ENCODE data around the gene ALB. TPM values are rescaled to one million over a fixed set of nuclear protein-coding genes. Genes with fewer than 3 reads are reported as not detected.

Gene ALB
- total and polyA plus RNA-seq, 2 donors (not counting 1 experiment from before 2014, with no cell fraction given), result 0.03 TPM; not detected in 1

DNA sequence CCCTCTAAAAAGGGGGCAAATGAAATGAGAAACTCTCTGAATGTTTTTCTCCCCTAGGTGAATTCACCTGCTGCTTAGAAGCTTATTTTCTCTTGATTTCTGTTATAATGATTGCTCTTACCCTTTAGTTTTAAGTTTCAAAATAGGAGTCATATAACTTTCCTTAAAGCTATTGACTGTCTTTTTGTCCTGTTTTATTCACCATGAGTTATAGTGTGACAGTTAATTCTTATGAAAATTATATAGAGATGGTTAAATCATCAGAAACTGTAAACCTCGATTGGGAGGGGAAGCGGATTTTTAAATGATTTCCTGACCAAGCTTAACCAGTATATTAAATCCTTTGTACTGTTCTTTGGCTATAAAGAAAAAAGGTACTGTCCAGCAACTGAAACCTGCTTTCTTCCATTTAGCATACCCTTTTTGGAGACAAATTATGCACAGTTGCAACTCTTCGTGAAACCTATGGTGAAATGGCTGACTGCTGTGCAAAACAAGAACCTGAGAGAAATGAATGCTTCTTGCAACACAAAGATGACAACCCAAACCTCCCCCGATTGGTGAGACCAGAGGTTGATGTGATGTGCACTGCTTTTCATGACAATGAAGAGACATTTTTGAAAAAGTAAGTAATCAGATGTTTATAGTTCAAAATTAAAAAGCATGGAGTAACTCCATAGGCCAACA, 4.2 kb downstream of the ALB start:
- Histone ChIP-seq H3K79me2 (ENCODE audit: control insufficient read depth, insufficient read depth, low read length) (no peaks in the 10 kb centered on the region), H3K27me3 (ENCODE audit: control insufficient read depth, insufficient read depth, low read length) (no peaks in the 10 kb centered on the region), H3K36me3 (ENCODE audit: control insufficient read depth, insufficient read depth, low read length) (no peaks in the 10 kb centered on the region), H3K27ac (ENCODE audit: insufficient read depth, low read length) (no peak overlapping the region), H3K9ac (ENCODE audit: insufficient read depth, low read length) (no peak overlapping the region), H3K4me1 (ENCODE audit: control insufficient read depth, extremely low read depth, insufficient read depth, low read length) (no peaks in the 10 kb centered on the region), H3K4me2 (ENCODE audit: extremely low read depth, insufficient read depth, low read length) (no peak overlapping the region), H3K9me3 (ENCODE audit: control insufficient read depth, insufficient read depth, low read depth, low read length) (no peaks in the 10 kb centered on the region), H4K20me1 (ENCODE audit: control insufficient read depth, extremely low read depth, insufficient read depth, low read length) (no peaks in the 10 kb centered on the region), H2AFZ (ENCODE audit: low read length) (no peak overlapping the region), H3K4me3 (replicated peaks in 1 of 4; ENCODE audit: control extremely low read depth in 1 of 4, insufficient read depth in 1 of 4, low read depth in 3 of 4, low read length in 4 of 4) (no peak overlapping the region)
- no peak for DNase-seq (ENCODE audit: low read depth in 2 of 2)
- TF ChIP-seq, protein P1, sequence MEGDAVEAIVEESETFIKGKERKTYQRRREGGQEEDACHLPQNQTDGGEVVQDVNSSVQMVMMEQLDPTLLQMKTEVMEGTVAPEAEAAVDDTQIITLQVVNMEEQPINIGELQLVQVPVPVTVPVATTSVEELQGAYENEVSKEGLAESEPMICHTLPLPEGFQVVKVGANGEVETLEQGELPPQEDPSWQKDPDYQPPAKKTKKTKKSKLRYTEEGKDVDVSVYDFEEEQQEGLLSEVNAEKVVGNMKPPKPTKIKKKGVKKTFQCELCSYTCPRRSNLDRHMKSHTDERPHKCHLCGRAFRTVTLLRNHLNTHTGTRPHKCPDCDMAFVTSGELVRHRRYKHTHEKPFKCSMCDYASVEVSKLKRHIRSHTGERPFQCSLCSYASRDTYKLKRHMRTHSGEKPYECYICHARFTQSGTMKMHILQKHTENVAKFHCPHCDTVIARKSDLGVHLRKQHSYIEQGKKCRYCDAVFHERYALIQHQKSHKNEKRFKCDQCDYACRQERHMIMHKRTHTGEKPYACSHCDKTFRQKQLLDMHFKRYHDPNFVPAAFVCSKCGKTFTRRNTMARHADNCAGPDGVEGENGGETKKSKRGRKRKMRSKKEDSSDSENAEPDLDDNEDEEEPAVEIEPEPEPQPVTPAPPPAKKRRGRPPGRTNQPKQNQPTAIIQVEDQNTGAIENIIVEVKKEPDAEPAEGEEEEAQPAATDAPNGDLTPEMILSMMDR (conservative IDR thresholded peaks at IDR 0.05 in 1 of 2, IDR thresholded peaks at IDR 0.05 in 1 of 2; ENCODE audit: low read depth in 1 of 2, low read length in 2 of 2), result no peak
- no peak for TF ChIP-seq EZH2 (IDR thresholded peaks at IDR 0.05; ENCODE audit: low read length, missing control alignments)

DNA sequence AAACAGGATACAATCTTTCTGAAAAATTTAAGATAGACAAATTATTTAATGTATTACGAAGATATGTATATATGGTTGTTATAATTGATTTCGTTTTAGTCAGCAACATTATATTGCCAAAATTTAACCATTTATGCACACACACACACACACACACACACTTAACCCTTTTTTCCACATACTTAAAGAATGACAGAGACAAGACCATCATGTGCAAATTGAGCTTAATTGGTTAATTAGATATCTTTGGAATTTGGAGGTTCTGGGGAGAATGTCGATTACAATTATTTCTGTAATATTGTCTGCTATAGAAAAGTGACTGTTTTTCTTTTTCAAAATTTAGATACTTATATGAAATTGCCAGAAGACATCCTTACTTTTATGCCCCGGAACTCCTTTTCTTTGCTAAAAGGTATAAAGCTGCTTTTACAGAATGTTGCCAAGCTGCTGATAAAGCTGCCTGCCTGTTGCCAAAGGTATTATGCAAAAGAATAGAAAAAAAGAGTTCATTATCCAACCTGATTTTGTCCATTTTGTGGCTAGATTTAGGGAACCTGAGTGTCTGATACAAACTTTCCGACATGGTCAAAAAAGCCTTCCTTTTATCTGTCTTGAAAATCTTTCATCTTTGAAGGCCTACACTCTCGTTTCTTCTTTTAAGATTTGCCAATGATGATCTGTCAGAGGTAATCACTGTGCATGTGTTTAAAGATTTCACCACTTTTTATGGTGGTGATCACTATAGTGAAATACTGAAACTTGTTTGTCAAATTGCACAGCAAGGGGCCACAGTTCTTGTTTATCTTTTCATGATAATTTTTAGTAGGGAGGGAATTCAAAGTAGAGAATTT, 5.2 kb downstream of the ALB start:
- Histone ChIP-seq H3K27me3 (ENCODE audit: control insufficient read depth, insufficient read depth, low read length) (no peaks in the 10 kb centered on the region), H4K20me1 (ENCODE audit: control insufficient read depth, extremely low read depth, insufficient read depth, low read length) (no peaks in the 10 kb centered on the region), H3K4me2 (ENCODE audit: extremely low read depth, insufficient read depth, low read length) (no peak overlapping the region), H3K79me2 (ENCODE audit: control insufficient read depth, insufficient read depth, low read length) (no peaks in the 10 kb centered on the region), H2AFZ (ENCODE audit: low read length) (no peak overlapping the region), H3K4me1 (ENCODE audit: control insufficient read depth, extremely low read depth, insufficient read depth, low read length) (no peaks in the 10 kb centered on the region), H3K9me3 (ENCODE audit: control insufficient read depth, insufficient read depth, low read depth, low read length) (no peaks in the 10 kb centered on the region), H3K27ac (ENCODE audit: insufficient read depth, low read length) (no peak overlapping the region), H3K9ac (ENCODE audit: insufficient read depth, low read length) (no peak overlapping the region), H3K4me3 (replicated peaks in 1 of 4; ENCODE audit: control extremely low read depth in 1 of 4, insufficient read depth in 1 of 4, low read depth in 3 of 4, low read length in 4 of 4) (no peak overlapping the region), H3K36me3 (ENCODE audit: control insufficient read depth, insufficient read depth, low read length) (no peaks in the 10 kb centered on the region)
- TF ChIP-seq EZH2 (IDR thresholded peaks at IDR 0.05; ENCODE audit: low read length, missing control alignments), result no peak
- TF ChIP-seq, protein P1 (conservative IDR thresholded peaks at IDR 0.05 in 1 of 2, IDR thresholded peaks at IDR 0.05 in 1 of 2; ENCODE audit: low read depth in 1 of 2, low read length in 2 of 2), result no peak
- DNase-seq (ENCODE audit: low read depth in 2 of 2), result no peak

DNA sequence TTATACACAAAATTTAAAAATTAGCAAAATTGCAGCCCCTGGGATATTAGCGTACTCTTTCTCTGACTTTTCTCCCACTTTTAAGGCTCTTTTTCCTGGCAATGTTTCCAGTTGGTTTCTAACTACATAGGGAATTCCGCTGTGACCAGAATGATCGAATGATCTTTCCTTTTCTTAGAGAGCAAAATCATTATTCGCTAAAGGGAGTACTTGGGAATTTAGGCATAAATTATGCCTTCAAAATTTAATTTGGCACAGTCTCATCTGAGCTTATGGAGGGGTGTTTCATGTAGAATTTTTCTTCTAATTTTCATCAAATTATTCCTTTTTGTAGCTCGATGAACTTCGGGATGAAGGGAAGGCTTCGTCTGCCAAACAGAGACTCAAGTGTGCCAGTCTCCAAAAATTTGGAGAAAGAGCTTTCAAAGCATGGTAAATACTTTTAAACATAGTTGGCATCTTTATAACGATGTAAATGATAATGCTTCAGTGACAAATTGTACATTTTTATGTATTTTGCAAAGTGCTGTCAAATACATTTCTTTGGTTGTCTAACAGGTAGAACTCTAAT, 6.0 kb downstream of the ALB start:
- H3K27ac ChIP-seq (ENCODE audit: insufficient read depth, low read length), result no peak overlapping the region
- no peaks in the 10 kb centered on the region for H3K4me1 ChIP-seq (ENCODE audit: control insufficient read depth, extremely low read depth, insufficient read depth, low read length)
- no peak overlapping the region for H3K9ac ChIP-seq (ENCODE audit: insufficient read depth, low read length)
- TF ChIP-seq, protein P1 (conservative IDR thresholded peaks at IDR 0.05 in 1 of 2, IDR thresholded peaks at IDR 0.05 in 1 of 2; ENCODE audit: low read depth in 1 of 2, low read length in 2 of 2), result no peak
- no peak for TF ChIP-seq EZH2 (IDR thresholded peaks at IDR 0.05; ENCODE audit: low read length, missing control alignments)
- no peaks in the 10 kb centered on the region for H3K9me3 ChIP-seq (ENCODE audit: control insufficient read depth, insufficient read depth, low read depth, low read length)
- DNase-seq (ENCODE audit: low read depth in 2 of 2), result no peak
- no peak overlapping the region for H2AFZ ChIP-seq (ENCODE audit: low read length)
- no peaks in the 10 kb centered on the region for H3K27me3 ChIP-seq (ENCODE audit: control insufficient read depth, insufficient read depth, low read length)
- H3K4me2 ChIP-seq (ENCODE audit: extremely low read depth, insufficient read depth, low read length), result no peak overlapping the region
- H4K20me1 ChIP-seq (ENCODE audit: control insufficient read depth, extremely low read depth, insufficient read depth, low read length), result no peaks in the 10 kb centered on the region
- H3K4me3 ChIP-seq (replicated peaks in 1 of 4; ENCODE audit: control extremely low read depth in 1 of 4, insufficient read depth in 1 of 4, low read depth in 3 of 4, low read length in 4 of 4), result no peak overlapping the region
- H3K79me2 ChIP-seq (ENCODE audit: control insufficient read depth, insufficient read depth, low read length), result no peaks in the 10 kb centered on the region
- no peaks in the 10 kb centered on the region for H3K36me3 ChIP-seq (ENCODE audit: control insufficient read depth, insufficient read depth, low read length)
